SKM-1 treated with dmso at 0.1 percent for 144 hours (cell line): Measurements from ENCODE around the gene ATP2B1.

ENCODE experiments used
- DNase-seq: peaks from one replicate; lab custom pipeline; 2025; ENCODE audit not compliant: unreplicated experiment; lab: John Stamatoyannopoulos, UW

The ATP2B1 gene

GRCh38 chr12:89662623-89663022 is 46.0 kb downstream of the ATP2B1 start:
- no peak for DNase-seq

- DNase-seq: no peak
Measured at GRCh38 chr12:89661706-89662330, 46.8 kb downstream of the ATP2B1 start.

GRCh38 chr12:89657739-89658138 is 50.9 kb downstream of the ATP2B1 start:
- no peak for DNase-seq

GRCh38 chr12:89657066-89657465 is 51.6 kb downstream of the ATP2B1 start:
- DNase-seq: no peak

- DNase-seq: no peak
Measured at GRCh38 chr12:89655841-89656240, 52.8 kb downstream of the ATP2B1 start.

- no peak for DNase-seq
Measured at GRCh38 chr12:89651192-89651591, 57.4 kb downstream of the ATP2B1 start.

GRCh38 chr12:89650239-89650638 is 58.4 kb downstream of the ATP2B1 start:
- DNase-seq: no peak

GRCh38 chr12:89649820-89650219 is 58.8 kb downstream of the ATP2B1 start:
- DNase-seq: no peak

- DNase-seq: no peak
Measured at GRCh38 chr12:89649139-89649538, 59.5 kb downstream of the ATP2B1 start.

GRCh38 chr12:89648211-89648930 is 60.3 kb downstream of the ATP2B1 start:
- DNase-seq: no peak

- DNase-seq: no peak
Measured at GRCh38 chr12:89645434-89645833, 63.2 kb downstream of the ATP2B1 start.

- DNase-seq: no peak
Measured at GRCh38 chr12:89642959-89643358, 65.7 kb downstream of the ATP2B1 start.

GRCh38 chr12:89636776-89637160 is 71.9 kb downstream of the ATP2B1 start:
- DNase-seq: no peak

GRCh38 chr12:89636052-89636775 is 72.4 kb downstream of the ATP2B1 start:
- DNase-seq: no peak

GRCh38 chr12:89634508-89634907 is 74.1 kb downstream of the ATP2B1 start:
- no peak for DNase-seq

- no peak for DNase-seq
Measured at GRCh38 chr12:89632778-89633177, 75.9 kb downstream of the ATP2B1 start.

- no peak for DNase-seq
Measured at GRCh38 chr12:89622115-89622514, 86.5 kb downstream of the ATP2B1 start.

GRCh38 chr12:89621521-89621920 is 87.1 kb downstream of the ATP2B1 start:
- DNase-seq: no peak

- no peak for DNase-seq
Measured at GRCh38 chr12:89619764-89620163, 88.9 kb downstream of the ATP2B1 start.

- DNase-seq: no peak
Measured at GRCh38 chr12:89618113-89618862, 90.3 kb downstream of the ATP2B1 start.

GRCh38 chr12:89610366-89610765 is 98.3 kb downstream of the ATP2B1 start:
- no peak for DNase-seq
